Liver (tissue), 9 donors: ENCODE measurements around the gene MYO1H. TPM values are rescaled to one million over a fixed set of nuclear protein-coding genes. Genes with fewer than 3 reads are reported as not detected.

Experiments
- DNase-seq: peaks from one replicate; pipeline ENCODE4 v3.0.0-alpha.2; 2017; ENCODE audit warnings: low spot score
- H3K27ac ChIP-seq, 2 donors: one replicate each; pipeline ENCODE4 v1.7.0; 2013; ENCODE audit warnings: inconsistent platforms in 2 of 2, low read length in 2 of 2, control low read depth in 1 of 2, low read depth in 1 of 2, mild to moderate bottlenecking in 1 of 2
- H3K27me3 ChIP-seq, 4 donors: one replicate each; pipeline versions ENCODE4 v1.6.1 to v1.7.0; 2013; ENCODE audit warnings: low read length in 3 of 4, inconsistent platforms in 1 of 4, mild to moderate bottlenecking in 1 of 4, moderate library complexity in 1 of 4; ENCODE audit not compliant: control insufficient read depth in 4 of 4, insufficient read depth in 4 of 4
- H3K36me3 ChIP-seq, 4 donors: one replicate each; pipeline versions ENCODE4 v1.6.1 to v1.7.0; 2013; ENCODE audit warnings: low read length in 3 of 4, mild to moderate bottlenecking in 3 of 4, low read depth in 1 of 4, moderate library complexity in 1 of 4; ENCODE audit not compliant: control insufficient read depth in 4 of 4, insufficient read depth in 3 of 4
- H3K4me1 ChIP-seq, 4 donors: one replicate each; pipeline versions ENCODE4 v1.6.1 to v1.7.0; 2013; ENCODE audit warnings: low read length in 3 of 4, mild to moderate bottlenecking in 3 of 4, moderate library complexity in 1 of 4; ENCODE audit not compliant: control insufficient read depth in 4 of 4, insufficient read depth in 4 of 4
- H3K4me3 ChIP-seq, 3 donors: one replicate each; pipeline versions ENCODE4 v1.6.1 to v1.7.0; 2013; ENCODE audit warnings: low read length in 3 of 3, control low read depth in 1 of 3, low read depth in 1 of 3, mild to moderate bottlenecking in 1 of 3
- H3K9ac ChIP-seq, 2 donors: one replicate each; pipeline ENCODE4 v1.7.0; 2013; ENCODE audit warnings: low read length in 2 of 2, mild to moderate bottlenecking in 2 of 2, moderate library complexity in 2 of 2, control low read depth in 1 of 2, low read depth in 1 of 2
- H3K9me3 ChIP-seq, 4 donors: one replicate each; pipeline versions ENCODE4 v1.6.1 to v1.7.0; 2013; ENCODE audit warnings: low read length in 3 of 4; ENCODE audit not compliant: control insufficient read depth in 4 of 4
- EGR1 ChIP-seq, 2 donors: IDR thresholded peaks; 2 replicates each; pipeline ENCODE4 v1.6.1; 2016 to 2018; ENCODE audit warnings: antibody characterized with exemption in 2 of 2, low read depth in 2 of 2
- FOXA1 ChIP-seq: IDR thresholded peaks from 2 replicates; pipeline ENCODE4 v1.6.1; 2016; ENCODE audit warnings: antibody characterized with exemption
- FOXA2 ChIP-seq: IDR thresholded peaks from 2 replicates; pipeline ENCODE4 v1.6.1; 2016; ENCODE audit warnings: antibody characterized with exemption
- HNF4A ChIP-seq, 2 donors: conservative IDR thresholded peaks; 2 replicates each; pipeline ENCODE4 v1.6.1; 2016; ENCODE audit warnings: antibody characterized with exemption in 2 of 2, mild to moderate bottlenecking in 2 of 2
- HNF4G ChIP-seq: IDR thresholded peaks from 2 replicates; pipeline ENCODE4 v1.6.1; 2016; ENCODE audit warnings: antibody characterized with exemption
- NR2F2 ChIP-seq: IDR thresholded peaks from 2 replicates; pipeline ENCODE4 v1.6.1; 2016; ENCODE audit warnings: antibody characterized with exemption
- REST ChIP-seq: IDR thresholded peaks from 2 replicates; pipeline ENCODE4 v1.6.1; 2016; ENCODE audit warnings: antibody characterized with exemption, mild to moderate bottlenecking
- RXRA ChIP-seq, 2 donors: IDR thresholded peaks; 2 replicates each; pipeline ENCODE4 v1.6.1; 2017 to 2018; ENCODE audit warnings: antibody characterized with exemption in 2 of 2, mild to moderate bottlenecking in 1 of 2
- SP1 ChIP-seq: IDR thresholded peaks from 2 replicates; pipeline ENCODE4 v1.6.1; 2018; ENCODE audit warnings: antibody characterized with exemption, mild to moderate bottlenecking
- YY1 ChIP-seq: IDR thresholded peaks from 2 replicates; pipeline ENCODE4 v1.6.1; 2016; ENCODE audit warnings: antibody characterized with exemption, mild to moderate bottlenecking
- ZBTB33 ChIP-seq: IDR thresholded peaks from 2 replicates; pipeline ENCODE4 v1.6.1; 2016; ENCODE audit warnings: antibody characterized with exemption
- WGBS: extraction: QIAGEN DNeasy Blood & Tissue Kit; methylation state at CpG from one replicate; pipeline ENCODE4 v1.1.7; 2013; 5-methylcytosine and 5-hydroxymethylcytosine counted together
- polyA plus RNA-seq, 2 donors: library from polyadenylated mRNA; stranded (reverse) in 1 of 2; unstranded in 1 of 2; fragments of 200-250 nt in 1 of 2; fragments of >200 nt in 1 of 2; fragmentation: Nextera tagmentation in 1 of 2; extraction: Ambion mirVana in 1 of 2; gene quantifications; one replicate each; pipeline versions ENCODE4 v1.2.1 to v1.2.3, GENCODE V29; 2013 to 2015
- total RNA-seq, 2 donors: library from RNA; depleted of rRNA; stranded (reverse); fragments of >200 nt; gene quantifications; one replicate each; pipeline ENCODE4 v1.2.3, GENCODE V29; 2014
- donor health status: healthy.
- donor health status: healthy.
- donor health status: healthy.
- donor health status: healthy.
- donor health status: healthy.

Gene MYO1H
- total and polyA plus RNA-seq, 4 donors = not detected

- no peak overlapping the region for H3K4me3 ChIP-seq
- no peaks in the 10 kb centered on the region for H3K27me3 ChIP-seq
- H3K9me3 ChIP-seq = no peaks in the 10 kb centered on the region
- no peak overlapping the region for H3K9ac ChIP-seq
- H3K4me1 ChIP-seq = peaks cover 6 to 27% (median 12%) of the 10 kb centered on the region in 4 donors
- no peak overlapping the region for H3K27ac ChIP-seq
- DNase-seq = no peak
- peaks cover 2 to 21% (median 14%) of the 10 kb centered on the region in 4 donors for H3K36me3 ChIP-seq
- no peak for TF ChIP-seq SP1
- TF ChIP-seq EGR1 (IDR thresholded peaks at IDR 0.05; ENCODE audit: low read depth in 2 of 2) = no peak
- TF ChIP-seq FOXA1 = no peak
- no peak for TF ChIP-seq ZBTB33
- TF ChIP-seq REST = no peak
- no peak for TF ChIP-seq HNF4G
- TF ChIP-seq HNF4A (conservative IDR thresholded peaks at IDR 0.05) = no peak
- no peak for TF ChIP-seq FOXA2
- no peak for TF ChIP-seq YY1
- 88% methylated on average over 2 of the region's 2 CpGs for WGBS
These were observed 118.6 kb downstream of the MYO1H start for GRCh38 chr12:109466305-109466704.

GRCh38 chr12:109466821-109467220, 119.1 kb downstream of the MYO1H start:
- Histone ChIP-seq H3K27ac (no peak overlapping the region), H3K9me3 (no peaks in the 10 kb centered on the region), H3K36me3 (peaks cover 2 to 21% (median 14%) of the 10 kb centered on the region in 4 donors), H3K4me3 (no peak overlapping the region), H3K27me3 (no peaks in the 10 kb centered on the region), H3K4me1 (peaks cover 3 to 22% (median 8%) of the 10 kb centered on the region in 4 donors), H3K9ac (no peak overlapping the region)
- WGBS = 72% methylated on average over 3 of the region's 3 CpGs
- DNase-seq = no peak
- TF ChIP-seq NR2F2 (peak; percentile 15), RXRA (IDR thresholded peaks at IDR 0.05) (peak in 1 of 2 donors; percentile 24), ZBTB33 (no peak)
